Natural killer cell (primary cell): ENCODE data around the gene SMAD7. TPM values are rescaled to one million over a fixed set of nuclear protein-coding genes. Genes with fewer than 3 reads are reported as not detected.

Source experiments
- ATAC-seq, 3 donors: fragments of 150-1000 bp in 2 of 3; fragments of 200-7000 bp in 1 of 3; cut with Tn5 transposase; 1 replicate in 1 of 3; 2 replicates in 2 of 3; pipeline ENCODE4 v1.10.0; 2021; ENCODE audit warnings: mild to moderate bottlenecking in 2 of 3, moderate library complexity in 2 of 3
- DNase-seq, 2 donors: peaks; one replicate each; pipeline versions ENCODE4 v3.0.0 to v3.0.0-alpha.2; 2013 to 2021; ENCODE audit warnings: mixed read lengths in 1 of 2
- H3K27ac ChIP-seq: one replicate; pipeline ENCODE4 v1.5.1; 2013; ENCODE audit warnings: mild to moderate bottlenecking, low read length
- H3K27me3 ChIP-seq: one replicate; pipeline ENCODE4 v1.6.1; 2013; ENCODE audit warnings: low read length; ENCODE audit not compliant: control insufficient read depth, insufficient read depth
- H3K36me3 ChIP-seq: one replicate; pipeline ENCODE4 v1.6.1; 2013; ENCODE audit warnings: low read length; ENCODE audit not compliant: control insufficient read depth, insufficient read depth
- H3K4me1 ChIP-seq: one replicate; pipeline ENCODE4 v1.6.1; 2013; ENCODE audit warnings: low read length; ENCODE audit not compliant: control insufficient read depth, insufficient read depth
- H3K4me3 ChIP-seq: one replicate; pipeline ENCODE4 v1.5.1; 2013; ENCODE audit warnings: low read length
- H3K9me3 ChIP-seq: one replicate; pipeline ENCODE4 v1.6.1; 2013; ENCODE audit warnings: low read length; ENCODE audit not compliant: control insufficient read depth, insufficient read depth
- H3K27ac Mint-ChIP-seq, 2 donors: one replicate each; pipeline ENCODE4 v1.8.0; 2022; ENCODE audit warnings: mild to moderate bottlenecking in 2 of 2, mixed read lengths in 2 of 2, moderate library complexity in 1 of 2
- H3K27me3 Mint-ChIP-seq, 2 donors: one replicate each; pipeline ENCODE4 v1.8.0; 2022; ENCODE audit warnings: low read depth in 2 of 2, mixed read lengths in 2 of 2
- H3K36me3 Mint-ChIP-seq: one replicate; pipeline ENCODE4 v1.8.0; 2022; ENCODE audit warnings: mixed read lengths
- H3K4me1 Mint-ChIP-seq, 2 donors: one replicate each; pipeline ENCODE4 v1.8.0; 2022; ENCODE audit warnings: mixed read lengths in 2 of 2
- H3K4me3 Mint-ChIP-seq: one replicate; pipeline ENCODE4 v1.8.0; 2022; ENCODE audit warnings: mild to moderate bottlenecking, moderate library complexity, mixed read lengths
- H3K9me3 Mint-ChIP-seq, 2 donors: one replicate each; pipeline ENCODE4 v1.8.0; 2022; ENCODE audit warnings: mixed read lengths in 2 of 2
- CTCF ChIP-seq: fragments of 200-600 bp; IDR thresholded peaks from one replicate; pipeline ENCODE4 v1.8.0; 2022; ENCODE audit warnings: antibody characterized with exemption
- WGBS: methylation state at CpG from one replicate; pipeline ENCODE4 v1.1.7; 2013; ENCODE audit warnings: missing lambda C conversion rate; ENCODE audit not compliant: insufficient coverage; 5-methylcytosine and 5-hydroxymethylcytosine counted together
- intact Hi-C: fragments of 100-400 bp; cut with micrococcal nuclease; formaldehyde crosslinking; loops from one replicate; pipeline ENCODE4 v1.14.2; 2022
- total RNA-seq, 4 donors: library from RNA; stranded (reverse); fragments of 120-200 nt in 1 of 4; gene quantifications; one replicate each; pipeline versions ENCODE4 v1.2.3 to v1.2.4, GENCODE V29; 2013 to 2022

Gene SMAD7
- total RNA-seq, 3 donors from 2014 or later (not counting 1 experiment from before 2014, with no cell fraction given), result 127 to 204 (median 182) TPM

- ATAC-seq (no peak), DNase-seq (no peak)
- H3K4me1 Mint-ChIP-seq, result peaks cover 15 to 43% of the 10 kb centered on the region in 2 donors
- H3K4me3 Mint-ChIP-seq, result no peak overlapping the region
- Histone ChIP-seq H3K27me3 (no peaks in the 10 kb centered on the region), H3K9me3 (no peaks in the 10 kb centered on the region), H3K4me1 (peaks cover 4% of the 10 kb centered on the region), H3K36me3 (no peaks in the 10 kb centered on the region), H3K27ac (no peak overlapping the region), H3K4me3 (no peak overlapping the region)
- no peaks in the 10 kb centered on the region for H3K27me3 Mint-ChIP-seq
- no peak for TF ChIP-seq CTCF
- no peaks in the 10 kb centered on the region for H3K9me3 Mint-ChIP-seq
- intact Hi-C loops, result loop anchor here (5.0 kb wide), 1 partner anchor 33 kb away; no protein-coding TSS in a partner anchor
- 83% methylated on average over 4 of the region's 4 CpGs for WGBS
- H3K27ac Mint-ChIP-seq, result no peak overlapping the region
- no peaks in the 10 kb centered on the region for H3K36me3 Mint-ChIP-seq
Measured at GRCh38 chr18:48884771-48885170, 66.0 kb downstream of the SMAD7 start.

GRCh38 chr18:48884306-48884705 is 66.5 kb downstream of the SMAD7 start:
- Mint-ChIP-seq H3K27ac (no peak overlapping the region), H3K36me3 (no peaks in the 10 kb centered on the region), H3K9me3 (no peaks in the 10 kb centered on the region), H3K4me1 (peaks cover 16 to 41% of the 10 kb centered on the region in 2 donors), H3K27me3 (no peaks in the 10 kb centered on the region), H3K4me3 (no peak overlapping the region)
- intact Hi-C loops, result loop anchor here (5.0 kb wide), 1 partner anchor 33 kb away; no protein-coding TSS in a partner anchor
- ATAC-seq (no peak), DNase-seq (no peak)
- no peaks in the 10 kb centered on the region for H3K36me3 ChIP-seq
- H3K27ac ChIP-seq, result no peak overlapping the region
- no peak for TF ChIP-seq CTCF
- WGBS, result 94% methylated on average over 4 of the region's 4 CpGs
- no peaks in the 10 kb centered on the region for H3K27me3 ChIP-seq
- no peaks in the 10 kb centered on the region for H3K9me3 ChIP-seq
- no peak overlapping the region for H3K4me3 ChIP-seq
- H3K4me1 ChIP-seq, result peaks cover 4% of the 10 kb centered on the region

GRCh38 chr18:48882379-48882778 is 68.4 kb downstream of the SMAD7 start:
- 91% methylated on average over 4 of the region's 4 CpGs for WGBS
- H3K27ac Mint-ChIP-seq, result no peak overlapping the region
- no peak for DNase-seq

More at GRCh38 chr18:48882379-48882778, 68.4 kb downstream of the SMAD7 start:
- Histone ChIP-seq H3K4me3 (no peak overlapping the region), H3K27ac (no peak overlapping the region), H3K9me3 (no peaks in the 10 kb centered on the region), H3K36me3 (no peaks in the 10 kb centered on the region), H3K27me3 (no peaks in the 10 kb centered on the region), H3K4me1 (peaks cover 4% of the 10 kb centered on the region)
- no peaks in the 10 kb centered on the region for H3K9me3 Mint-ChIP-seq
- intact Hi-C loops, result loop anchor here (5.0 kb wide), 1 partner anchor 35 kb away; no protein-coding TSS in a partner anchor
- no peak for TF ChIP-seq CTCF
- peaks cover 21 to 46% of the 10 kb centered on the region in 2 donors for H3K4me1 Mint-ChIP-seq
- H3K36me3 Mint-ChIP-seq, result no peaks in the 10 kb centered on the region
- no peak overlapping the region for H3K4me3 Mint-ChIP-seq
- peaks cover 0 to 3% of the 10 kb centered on the region in 2 donors for H3K27me3 Mint-ChIP-seq
- ATAC-seq, result no peak
